ENCODE data around the gene SMG9. TPM values are rescaled to one million over a fixed set of nuclear protein-coding genes. Genes with fewer than 3 reads are reported as not detected.

The SMG9 gene
- total RNA-seq, 1 donor from 2014 or later, result 126 TPM

DNA sequence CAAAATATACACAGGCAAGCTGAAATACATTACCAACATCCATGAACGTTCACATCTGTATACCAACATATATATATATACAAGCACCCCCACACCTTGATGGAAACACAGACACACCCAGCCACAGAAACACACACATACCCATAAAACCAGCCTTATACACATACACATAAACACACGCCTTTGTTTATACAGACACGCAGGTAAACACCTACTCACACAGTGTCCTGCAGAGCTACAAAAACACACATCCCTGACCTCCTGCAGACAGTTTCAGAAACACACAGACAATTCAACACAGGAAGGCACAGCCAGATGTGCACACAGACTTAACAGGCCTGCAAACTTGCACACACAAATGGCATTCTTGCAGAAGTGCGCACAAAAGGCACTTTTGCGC is 60.2 kb downstream of the SMG9 start:
- Histone ChIP-seq H3K36me3 (no peaks in the 10 kb centered on the region), H3K9me3 (peaks cover 18 to 32% of the 10 kb centered on the region in 2 donors), H3K27me3 (no peaks in the 10 kb centered on the region), H3K4me1 (no peaks in the 10 kb centered on the region), H3K27ac (no peak overlapping the region), H3K4me3 (no peak overlapping the region)
- TF ChIP-seq, protein P1, sequence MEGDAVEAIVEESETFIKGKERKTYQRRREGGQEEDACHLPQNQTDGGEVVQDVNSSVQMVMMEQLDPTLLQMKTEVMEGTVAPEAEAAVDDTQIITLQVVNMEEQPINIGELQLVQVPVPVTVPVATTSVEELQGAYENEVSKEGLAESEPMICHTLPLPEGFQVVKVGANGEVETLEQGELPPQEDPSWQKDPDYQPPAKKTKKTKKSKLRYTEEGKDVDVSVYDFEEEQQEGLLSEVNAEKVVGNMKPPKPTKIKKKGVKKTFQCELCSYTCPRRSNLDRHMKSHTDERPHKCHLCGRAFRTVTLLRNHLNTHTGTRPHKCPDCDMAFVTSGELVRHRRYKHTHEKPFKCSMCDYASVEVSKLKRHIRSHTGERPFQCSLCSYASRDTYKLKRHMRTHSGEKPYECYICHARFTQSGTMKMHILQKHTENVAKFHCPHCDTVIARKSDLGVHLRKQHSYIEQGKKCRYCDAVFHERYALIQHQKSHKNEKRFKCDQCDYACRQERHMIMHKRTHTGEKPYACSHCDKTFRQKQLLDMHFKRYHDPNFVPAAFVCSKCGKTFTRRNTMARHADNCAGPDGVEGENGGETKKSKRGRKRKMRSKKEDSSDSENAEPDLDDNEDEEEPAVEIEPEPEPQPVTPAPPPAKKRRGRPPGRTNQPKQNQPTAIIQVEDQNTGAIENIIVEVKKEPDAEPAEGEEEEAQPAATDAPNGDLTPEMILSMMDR (IDR thresholded peaks at IDR 0.05), result no peak
- DNase-seq (ENCODE audit: low spot score in 2 of 2), result no peak
- intact Hi-C loops (cut with DNase I), result no loop called here

DNA sequence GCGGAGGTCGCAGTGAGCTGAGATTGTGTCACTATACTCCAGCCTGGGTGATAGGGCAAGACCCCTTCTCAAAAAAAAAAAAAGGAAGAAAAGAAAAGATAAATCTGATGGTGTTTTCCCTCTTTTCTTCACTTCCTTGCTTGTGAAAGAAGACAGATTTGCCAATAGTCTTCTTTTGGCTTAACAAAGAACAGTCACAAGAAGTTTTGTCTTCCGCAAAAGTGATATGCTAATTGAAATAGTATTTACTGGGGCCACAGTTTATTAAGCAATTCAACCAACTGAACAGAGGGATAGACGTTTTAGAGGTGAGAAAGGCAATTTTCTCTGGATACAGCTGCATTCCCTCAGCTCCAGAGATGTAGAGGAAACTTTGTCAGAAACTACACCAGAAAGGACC is 61.9 kb downstream of the SMG9 start:
- TF ChIP-seq, protein P1 (IDR thresholded peaks at IDR 0.05), result no peak
- Histone ChIP-seq H3K36me3 (no peaks in the 10 kb centered on the region), H3K9me3 (peaks cover 18 to 32% of the 10 kb centered on the region in 2 donors), H3K27me3 (no peaks in the 10 kb centered on the region), H3K4me3 (no peak overlapping the region), H3K4me1 (no peaks in the 10 kb centered on the region), H3K27ac (no peak overlapping the region)
- intact Hi-C loops (cut with DNase I), result no loop called here
- no peak for DNase-seq (ENCODE audit: low spot score in 2 of 2)

DNA sequence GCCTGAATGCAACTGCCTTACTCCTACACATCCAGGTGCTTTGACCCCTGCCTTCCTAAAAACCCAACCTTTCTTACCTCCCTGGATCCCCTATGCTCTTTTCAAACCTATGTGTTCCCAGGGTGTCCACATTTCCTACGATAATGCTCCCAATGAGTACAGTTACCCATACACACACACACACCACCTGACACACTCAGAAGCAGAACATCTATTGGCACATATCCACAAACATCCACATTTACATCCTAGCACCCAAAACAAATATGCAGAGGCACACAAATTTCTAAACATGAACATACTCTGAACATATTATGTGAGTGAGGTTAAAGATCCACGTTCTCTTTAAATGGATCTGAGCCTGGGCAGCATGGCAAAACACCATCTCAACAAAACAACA is 62.4 kb downstream of the SMG9 start:
- no peaks in the 10 kb centered on the region for H3K4me1 ChIP-seq
- H3K27me3 ChIP-seq, result no peaks in the 10 kb centered on the region
- H3K4me3 ChIP-seq, result no peak overlapping the region
- H3K9me3 ChIP-seq, result peaks cover 18 to 32% of the 10 kb centered on the region in 2 donors
- DNase-seq (ENCODE audit: low spot score in 2 of 2), result no peak
- H3K27ac ChIP-seq, result no peak overlapping the region
- H3K36me3 ChIP-seq, result no peaks in the 10 kb centered on the region
- TF ChIP-seq, protein P1 (IDR thresholded peaks at IDR 0.05), result no peak
- intact Hi-C loops (cut with DNase I), result no loop called here

DNA sequence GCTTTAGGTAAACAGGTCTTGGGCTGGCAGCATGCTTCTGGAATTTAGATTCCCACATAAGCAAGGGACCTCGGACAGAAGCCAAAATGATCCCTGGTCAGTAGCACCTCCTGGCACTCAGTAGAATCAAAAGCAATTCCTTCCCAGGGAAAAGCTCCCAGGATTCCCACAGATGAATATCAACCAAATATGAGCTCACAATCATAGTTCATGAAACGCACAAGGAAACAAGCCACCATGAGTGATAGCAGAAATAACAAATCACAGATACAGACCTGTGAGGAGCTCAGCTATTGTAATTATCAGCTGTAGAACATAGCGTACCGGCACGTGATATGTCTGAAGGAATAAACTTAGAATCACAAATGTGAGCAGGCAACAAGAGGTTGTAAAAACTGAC is 63.0 kb downstream of the SMG9 start:
- H3K27ac ChIP-seq, result no peak overlapping the region
- intact Hi-C loops (cut with DNase I), result no loop called here
- DNase-seq (ENCODE audit: low spot score in 2 of 2), result no peak
- H3K27me3 ChIP-seq, result no peaks in the 10 kb centered on the region
- no peaks in the 10 kb centered on the region for H3K4me1 ChIP-seq
- no peak overlapping the region for H3K4me3 ChIP-seq
- TF ChIP-seq, protein P1 (IDR thresholded peaks at IDR 0.05), result no peak
- peaks cover 18 to 32% of the 10 kb centered on the region in 2 donors for H3K9me3 ChIP-seq
- H3K36me3 ChIP-seq, result no peaks in the 10 kb centered on the region

DNA sequence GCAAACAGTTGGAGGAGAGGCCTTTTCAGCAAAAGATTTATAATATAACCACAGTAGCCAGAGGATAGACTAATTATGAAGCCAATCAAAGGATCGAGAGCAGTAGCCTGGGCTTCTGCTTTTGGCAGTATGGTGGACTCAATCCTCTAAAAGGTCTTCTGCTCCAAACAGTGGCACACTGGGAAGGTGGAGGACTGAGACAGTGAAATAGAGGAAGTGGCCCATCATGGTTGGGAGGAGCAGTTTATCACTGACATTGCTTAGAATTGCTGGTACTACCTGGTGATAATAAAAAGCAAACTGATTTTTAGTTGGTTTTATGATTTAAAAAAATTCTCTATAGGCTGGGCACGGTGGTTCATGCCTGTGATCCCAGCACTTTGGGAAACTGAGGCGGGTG is 63.9 kb downstream of the SMG9 start:
- Histone ChIP-seq H3K9me3 (peaks cover 18 to 27% of the 10 kb centered on the region in 2 donors), H3K36me3 (no peaks in the 10 kb centered on the region), H3K4me3 (no peak overlapping the region), H3K4me1 (no peaks in the 10 kb centered on the region), H3K27ac (no peak overlapping the region), H3K27me3 (no peaks in the 10 kb centered on the region)
- no peak for DNase-seq (ENCODE audit: low spot score in 2 of 2)
- intact Hi-C loops (cut with DNase I), result no loop called here
- TF ChIP-seq, protein P1 (IDR thresholded peaks at IDR 0.05), result no peak

DNA sequence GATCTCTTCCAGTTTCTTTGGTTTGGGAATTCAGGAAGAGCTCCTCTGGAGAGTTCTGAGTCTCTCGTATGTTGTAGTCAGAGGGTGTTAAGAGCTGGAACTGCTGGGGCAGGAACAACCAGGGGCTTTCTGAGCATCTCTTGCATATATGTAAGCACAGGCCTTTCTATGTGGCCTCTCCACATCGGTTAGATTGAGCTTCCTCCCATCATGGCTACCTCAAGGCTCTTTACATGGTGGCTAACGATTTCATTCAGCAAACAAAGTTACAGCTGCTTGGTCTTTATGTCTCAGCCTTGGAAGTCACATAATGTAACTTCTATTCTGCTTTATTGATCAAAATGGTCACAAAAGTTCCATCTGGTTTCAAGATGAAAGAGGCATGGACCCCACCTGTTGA is 64.3 kb downstream of the SMG9 start:
- H3K4me3 ChIP-seq, result no peak overlapping the region
- intact Hi-C loops (cut with DNase I), result no loop called here
- H3K36me3 ChIP-seq, result no peaks in the 10 kb centered on the region
- no peaks in the 10 kb centered on the region for H3K4me1 ChIP-seq
- no peak overlapping the region for H3K27ac ChIP-seq
- TF ChIP-seq, protein P1 (IDR thresholded peaks at IDR 0.05), result no peak
- no peak for DNase-seq (ENCODE audit: low spot score in 2 of 2)
- peaks cover 18 to 24% of the 10 kb centered on the region in 2 donors for H3K9me3 ChIP-seq
- no peaks in the 10 kb centered on the region for H3K27me3 ChIP-seq

Data from ascending aorta (tissue), 2 donors.